Right lobe of liver (tissue), 6 donors: ENCODE data around the gene MTG1. TPM values are rescaled to one million over a fixed set of nuclear protein-coding genes. Genes with fewer than 3 reads are reported as not detected.

ENCODE experiments used
- ATAC-seq, 4 donors: fragments of 200-7000 bp; cut with Tn5 transposase; one replicate each; pipeline ENCODE4 v1.9.1; 2020; ENCODE audit warnings: mild to moderate bottlenecking in 4 of 4, moderate library complexity in 4 of 4
- DNase-seq, 3 donors: peaks; one replicate each; pipeline ENCODE4 v3.0.0-alpha.2; 2020
- H3K27ac ChIP-seq, 3 donors: fragments of 200-600 bp; one replicate each; pipeline ENCODE4 v1.8.0; 2022
- H3K27me3 ChIP-seq, 2 donors: fragments of 200-600 bp; one replicate each; pipeline ENCODE4 v1.8.0; 2022
- H3K36me3 ChIP-seq, 4 donors: fragments of 200-600 bp; sonication (generic) in 1 of 4; one replicate each; pipeline versions ENCODE4 v1.5.1 to v1.8.0; 2017 to 2022; ENCODE audit warnings: control low read depth in 1 of 4
- H3K4me1 ChIP-seq, 4 donors: fragments of 200-600 bp; sonication (generic) in 1 of 4; one replicate each; pipeline versions ENCODE4 v1.5.1 to v1.8.0; 2017 to 2022; ENCODE audit warnings: control low read depth in 1 of 4
- H3K4me3 ChIP-seq, 3 donors: fragments of 200-600 bp; one replicate each; pipeline ENCODE4 v1.8.0; 2022
- H3K9me3 ChIP-seq, 4 donors: fragments of 200-600 bp; sonication (generic) in 1 of 4; one replicate each; pipeline versions ENCODE4 v1.5.1 to v1.8.0; 2017 to 2022; ENCODE audit warnings: control low read depth in 1 of 4
- CTCF ChIP-seq, 4 donors: fragments of 200-600 bp in 3 of 4; fragments of 450-650 bp in 1 of 4; IDR thresholded peaks; one replicate each; pipeline versions ENCODE4 v1.5.1 to v1.8.0; 2016 to 2022; ENCODE audit warnings: antibody characterized with exemption in 4 of 4, mild to moderate bottlenecking in 2 of 4
- POLR2A ChIP-seq: fragments of 450-650 bp; IDR thresholded peaks from one replicate; pipeline ENCODE4 v1.6.1; 2017; ENCODE audit warnings: antibody characterized with exemption, mild to moderate bottlenecking
- WGBS: methylation state at CpG from one replicate; pipeline ENCODE4 v1.1.6; 2018; ENCODE audit warnings: low coverage, low lambda C conversion rate; ENCODE audit not compliant: insufficient coverage; ENCODE audit errors: missing lambda C conversion rate; 5-methylcytosine and 5-hydroxymethylcytosine counted together
- intact Hi-C, 2 donors: fragments of 100-400 bp; cut with DNase I; formaldehyde crosslinking; loops; one replicate each; pipeline versions ENCODE4 v1.11.2 to v1.14.1; 2022
- total RNA-seq, 6 experiments: library from RNA; depleted of rRNA in 2 of 6; stranded (reverse); fragments of >200 nt in 2 of 6; fragmentation: NEBNext Ultra II Directional in 3 of 6; extraction: Animal tissue kit (Norgen Biotek cat#: 25700) in 3 of 6; gene quantifications; one replicate each; pipeline versions ENCODE4 v1.1.0 to v1.2.4, GENCODE V29; 2016 to 2023
- donor health status: DM: no; HTN: yes; CAD: no.
- donor health status: DM: no; HTN: no; CAD: no.
- donor health status: DM: no; HTN: no; CAD: no.
- donor health status: DM: no; HTN: yes; CAD: no.
- donor health status: DM: no; HTN: yes; CAD: no.

Gene MTG1
- total RNA-seq, 6 experiments from 2014 or later: 25.1 to 45.7 (median 34.5) TPM

GRCh38 chr10:133403784-133404183, 9.8 kb downstream of the MTG1 start:
- Histone ChIP-seq H3K4me3 (no peak overlapping the region), H3K9me3 (no peaks in the 10 kb centered on the region), H3K36me3 (peaks cover 0 to 25% (median 8%) of the 10 kb centered on the region in 4 donors), H3K27me3 (no peaks in the 10 kb centered on the region), H3K4me1 (no peaks in the 10 kb centered on the region), H3K27ac (no peak overlapping the region)
- ATAC-seq (no peak), DNase-seq (no peak)
- WGBS: 94% methylated on average over 5 of the region's 5 CpGs
- TF ChIP-seq CTCF (IDR thresholded peaks at IDR 0.05) (no peak), POLR2A (no peak)
- intact Hi-C loops: no loop called here

DNA sequence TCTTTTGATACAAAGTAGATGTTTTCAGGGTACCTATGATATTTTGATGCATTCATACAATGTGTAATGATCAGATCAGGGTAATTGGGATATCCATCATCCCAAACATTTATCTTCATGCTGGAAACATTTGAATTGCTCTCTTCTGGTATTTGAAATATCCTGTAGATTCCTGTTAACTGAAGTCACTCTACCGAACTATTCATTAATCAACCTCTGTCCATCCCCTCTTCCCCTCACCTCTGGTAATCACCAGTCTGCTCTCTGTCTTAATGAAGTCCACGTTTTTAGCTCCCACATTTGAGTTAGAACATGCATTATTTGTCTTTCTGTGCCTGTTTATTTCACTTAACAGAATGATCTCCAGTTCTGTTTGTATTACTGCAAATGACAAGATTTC, 11.3 kb downstream of the MTG1 start:
- TF ChIP-seq POLR2A: no peak
- TF ChIP-seq CTCF (IDR thresholded peaks at IDR 0.05): no peak
- Histone ChIP-seq H3K27ac (no peak overlapping the region), H3K27me3 (no peaks in the 10 kb centered on the region), H3K9me3 (no peaks in the 10 kb centered on the region), H3K36me3 (peaks cover 0 to 15% (median 4%) of the 10 kb centered on the region in 4 donors), H3K4me1 (no peaks in the 10 kb centered on the region), H3K4me3 (no peak overlapping the region)
- WGBS: 61% methylated on average over 2 of the region's 2 CpGs
- ATAC-seq: no peak
- no peak for DNase-seq
- intact Hi-C loops: no loop called here

DNA sequence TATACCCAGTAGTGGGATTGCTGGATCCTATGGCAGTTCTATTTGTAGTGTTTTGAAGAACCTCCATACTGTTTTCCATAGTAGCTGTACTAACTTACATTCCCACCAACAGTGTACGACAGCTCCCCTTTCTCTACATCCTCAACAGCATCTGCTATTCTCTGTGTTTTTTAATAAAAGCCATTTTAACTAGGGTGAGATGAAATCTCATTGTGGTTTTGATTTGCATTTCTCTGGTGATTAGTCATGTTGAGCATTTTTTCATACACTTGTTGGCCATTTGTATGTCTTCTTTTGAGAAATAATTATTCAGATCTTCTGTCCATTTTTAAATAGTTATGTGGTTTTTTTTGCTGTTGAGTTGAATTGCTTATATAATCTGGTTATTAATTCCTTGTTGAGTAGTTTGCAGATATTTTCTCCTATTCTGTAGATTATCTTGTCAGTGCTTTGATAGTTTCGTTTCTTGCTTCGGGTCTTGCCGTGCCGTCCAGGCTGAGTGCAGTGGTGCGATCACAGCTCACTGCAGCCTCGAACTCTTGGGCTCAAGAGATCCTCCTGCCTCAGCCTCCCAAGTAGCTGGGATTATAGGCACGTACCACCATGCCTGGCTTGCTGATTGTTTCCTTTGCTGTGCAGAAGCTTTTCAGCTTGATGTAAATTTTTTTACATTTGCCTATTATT, 12.0 kb downstream of the MTG1 start:
- Histone ChIP-seq H3K27ac (no peak overlapping the region), H3K27me3 (no peaks in the 10 kb centered on the region), H3K9me3 (no peaks in the 10 kb centered on the region), H3K4me1 (no peaks in the 10 kb centered on the region), H3K36me3 (peaks cover 0 to 19% (median 6%) of the 10 kb centered on the region in 4 donors), H3K4me3 (no peak overlapping the region)
- ATAC-seq (no peak), DNase-seq (no peak)
- intact Hi-C loops: no loop called here
- TF ChIP-seq POLR2A: no peak
- no peak for TF ChIP-seq CTCF (IDR thresholded peaks at IDR 0.05)
- 92% methylated on average over 8 of the region's 8 CpGs for WGBS

GRCh38 chr10:133411523-133412380, 17.8 kb downstream of the MTG1 start:
- no peak for ATAC-seq
- intact Hi-C loops: no loop called here

More at GRCh38 chr10:133411523-133412380, 17.8 kb downstream of the MTG1 start:
- peaks cover 0 to 20% (median 0%) of the 10 kb centered on the region in 4 donors for H3K9me3 ChIP-seq
- H3K27ac ChIP-seq: no peak overlapping the region
- no peaks in the 10 kb centered on the region for H3K27me3 ChIP-seq
- WGBS: 95% methylated on average over 7 of the region's 7 CpGs
- H3K4me3 ChIP-seq: no peak overlapping the region
- TF ChIP-seq CTCF (IDR thresholded peaks at IDR 0.05) (no peak), POLR2A (no peak)
- H3K4me1 ChIP-seq: no peaks in the 10 kb centered on the region
- peaks cover 0 to 13% (median 6%) of the 10 kb centered on the region in 4 donors for H3K36me3 ChIP-seq
- no peak for DNase-seq
